Astrocyte of the cerebellum (primary cell): ENCODE measurements around the gene UGT2A1.

ENCODE experiments used
- DNase-seq: peaks from one replicate; pipeline ENCODE4 v3.0.0-alpha.2; 2011; ENCODE audit warnings: low read depth
- H3K4me3 ChIP-seq: 2 replicates; pipeline ENCODE4 v1.5.1; 2011; ENCODE audit warnings: mild to moderate bottlenecking, low read depth, low read length, moderate library complexity
- in situ Hi-C: cut with HindIII; loops from 2 replicates; pipeline ENCODE4 v1.10.0; 2017; ENCODE audit warnings: low sequenced_read_pairs
- TF ChIP-seq, protein P1 (sequence below): IDR thresholded peaks from 2 replicates; pipeline ENCODE4 v1.5.1; 2012; ENCODE audit warnings: low read length, low read depth, moderate library complexity, mild to moderate bottlenecking; ENCODE audit errors: missing control alignments

Gene UGT2A1

DNA sequence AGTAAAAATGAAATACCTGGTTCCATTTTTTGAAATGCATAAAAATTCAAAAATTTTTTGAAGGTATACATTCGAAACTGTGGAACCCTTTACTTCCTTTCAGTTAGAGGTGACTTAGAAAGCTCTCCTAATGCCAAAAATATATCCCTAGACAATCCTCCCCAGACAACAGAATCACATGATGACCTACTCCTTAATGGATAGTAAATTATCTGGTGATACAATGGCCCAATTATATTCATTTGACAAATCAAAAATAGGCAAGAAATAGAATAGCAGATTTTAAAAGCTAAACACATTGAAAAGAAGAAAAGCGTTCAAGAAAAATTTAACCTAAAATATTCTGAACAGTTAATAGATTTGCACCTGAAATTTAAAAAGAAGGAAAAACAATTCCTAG is 10.1 kb downstream of the UGT2A1 start:
- H3K4me3 ChIP-seq, result no peak overlapping the region
- no peak for DNase-seq
- in situ Hi-C loops, result no loop called here
- TF ChIP-seq, protein P1, sequence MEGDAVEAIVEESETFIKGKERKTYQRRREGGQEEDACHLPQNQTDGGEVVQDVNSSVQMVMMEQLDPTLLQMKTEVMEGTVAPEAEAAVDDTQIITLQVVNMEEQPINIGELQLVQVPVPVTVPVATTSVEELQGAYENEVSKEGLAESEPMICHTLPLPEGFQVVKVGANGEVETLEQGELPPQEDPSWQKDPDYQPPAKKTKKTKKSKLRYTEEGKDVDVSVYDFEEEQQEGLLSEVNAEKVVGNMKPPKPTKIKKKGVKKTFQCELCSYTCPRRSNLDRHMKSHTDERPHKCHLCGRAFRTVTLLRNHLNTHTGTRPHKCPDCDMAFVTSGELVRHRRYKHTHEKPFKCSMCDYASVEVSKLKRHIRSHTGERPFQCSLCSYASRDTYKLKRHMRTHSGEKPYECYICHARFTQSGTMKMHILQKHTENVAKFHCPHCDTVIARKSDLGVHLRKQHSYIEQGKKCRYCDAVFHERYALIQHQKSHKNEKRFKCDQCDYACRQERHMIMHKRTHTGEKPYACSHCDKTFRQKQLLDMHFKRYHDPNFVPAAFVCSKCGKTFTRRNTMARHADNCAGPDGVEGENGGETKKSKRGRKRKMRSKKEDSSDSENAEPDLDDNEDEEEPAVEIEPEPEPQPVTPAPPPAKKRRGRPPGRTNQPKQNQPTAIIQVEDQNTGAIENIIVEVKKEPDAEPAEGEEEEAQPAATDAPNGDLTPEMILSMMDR, result no peak

DNA sequence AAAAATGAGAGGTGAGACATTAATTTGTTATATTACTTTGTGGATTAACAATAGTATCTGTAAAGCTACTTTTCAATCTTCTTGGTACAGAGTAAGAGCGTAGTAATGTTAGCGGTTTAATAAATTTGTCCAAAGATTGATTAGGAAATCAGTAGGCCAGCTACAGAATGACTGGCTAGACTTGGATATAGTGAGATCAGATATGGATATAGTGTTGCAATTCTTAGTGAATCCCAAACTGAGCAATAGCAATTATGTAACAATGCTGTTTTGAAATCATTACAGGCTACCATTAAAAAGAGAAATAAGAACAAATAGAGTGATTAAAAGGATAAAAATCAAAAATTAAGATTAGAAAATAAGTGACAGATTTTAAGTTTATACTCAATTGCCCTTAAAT is 12.8 kb downstream of the UGT2A1 start:
- DNase-seq, result no peak

DNA sequence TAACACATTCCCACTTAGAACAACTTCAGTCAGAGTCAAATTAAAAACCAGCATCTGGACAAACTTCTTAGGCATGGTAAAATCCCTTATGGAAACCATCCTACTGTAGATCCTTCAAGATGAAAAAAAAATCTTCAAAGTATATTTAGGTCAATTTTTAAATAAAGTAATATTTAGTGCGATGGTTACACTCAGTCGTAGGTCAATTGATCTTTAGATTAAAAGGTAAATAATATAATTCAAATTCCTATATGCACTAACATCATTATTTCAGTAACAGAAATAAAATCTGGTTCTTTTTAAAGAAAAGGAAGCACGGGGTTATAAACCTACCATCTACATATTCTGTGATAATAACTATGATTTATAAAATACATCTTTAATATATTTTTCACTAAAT is 13.5 kb downstream of the UGT2A1 start, which contains the start of gene UGT2A2:
TSS of gene UGT2A2 (minus strand) at position 101 of the 400 bp plus-strand sequence. CDS start at position 99, 2 bp downstream.
- no peak for DNase-seq
- in situ Hi-C loops, result no loop called here
- TF ChIP-seq, protein P1, result no peak
- no peak within 1 kb of the TSS for H3K4me3 ChIP-seq

More for the DNA sequence above, 12.8 kb downstream of the UGT2A1 start:
- H3K4me3 ChIP-seq, result no peak overlapping the region
- in situ Hi-C loops, result no loop called here
- TF ChIP-seq, protein P1, result no peak

DNA sequence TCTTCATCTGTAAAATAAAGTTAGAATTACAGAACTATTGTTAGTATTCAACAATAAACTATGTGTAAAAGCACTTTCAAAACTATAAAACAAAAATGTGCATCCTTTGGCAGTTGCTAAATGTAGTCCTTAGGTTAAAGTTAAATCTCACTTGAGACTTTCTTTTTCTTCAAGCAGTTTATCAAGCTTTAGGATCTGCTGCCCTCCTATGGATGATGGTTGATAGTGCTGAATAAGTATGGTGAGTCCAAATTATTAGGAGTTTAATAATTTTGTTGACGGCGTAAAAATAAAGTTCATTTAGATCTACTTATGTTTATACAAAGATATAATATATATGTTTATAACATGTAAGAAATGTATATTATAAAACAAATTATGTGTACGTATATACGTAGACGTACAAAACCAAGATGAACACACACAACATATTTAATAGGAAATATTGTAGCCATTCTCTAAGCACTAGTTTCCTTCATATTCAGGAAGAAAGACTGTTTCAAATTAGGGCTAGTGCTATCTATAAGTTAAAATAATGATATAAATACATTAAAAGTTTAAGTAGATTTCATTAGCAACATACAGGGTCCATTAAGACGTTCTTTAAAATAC is 35.9 kb downstream of the UGT2A1 start:
- in situ Hi-C loops, result loop anchor here (10.0 kb wide), 1 partner anchor 292 kb away; no protein-coding TSS in a partner anchor
- H3K4me3 ChIP-seq, result no peak overlapping the region
- DNase-seq, result peak; percentile 56
- TF ChIP-seq, protein P1, result peak; percentile 56

DNA sequence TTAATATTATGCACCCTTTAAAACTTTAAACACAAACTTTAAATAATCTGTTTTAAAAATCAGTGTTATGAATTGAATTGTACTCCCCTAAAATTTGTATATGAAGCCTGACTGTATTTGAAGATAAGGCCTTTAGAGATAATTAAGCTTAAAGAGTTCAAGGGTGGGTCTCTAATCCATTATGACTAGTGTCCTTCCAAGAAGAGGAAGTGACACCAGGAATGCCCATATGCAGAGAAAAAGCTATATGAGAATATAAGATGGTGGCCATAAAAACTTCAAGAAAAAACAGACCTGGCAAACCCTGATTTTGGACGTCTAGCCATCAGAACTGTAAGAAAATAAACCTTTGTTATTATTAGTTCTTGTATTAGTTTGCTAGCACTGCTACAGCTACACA is 42.6 kb downstream of the UGT2A1 start:
- H3K4me3 ChIP-seq, result no peak overlapping the region
- TF ChIP-seq, protein P1, result no peak
- no peak for DNase-seq
- in situ Hi-C loops, result loop anchor here (10.0 kb wide), 1 partner anchor 286 kb away; no protein-coding TSS in a partner anchor

DNA sequence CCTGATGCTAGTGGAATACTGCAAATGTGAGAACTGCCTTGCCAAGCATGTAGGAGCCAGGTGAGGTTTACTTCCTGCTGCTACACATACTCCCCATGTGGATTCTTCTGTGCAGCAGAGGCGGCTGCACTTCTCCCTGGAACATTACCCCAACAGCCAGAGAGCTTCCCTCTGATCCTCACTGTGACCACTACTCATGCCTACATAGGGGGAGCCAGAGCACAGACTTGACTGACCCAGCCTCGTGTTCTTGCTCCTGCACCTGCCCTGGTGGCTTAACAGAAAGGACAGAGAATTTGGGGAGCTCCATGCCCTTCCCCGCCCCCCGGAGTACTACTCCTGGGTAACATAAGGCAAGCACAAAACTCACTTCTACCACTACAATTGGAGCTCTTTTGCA is 52.0 kb downstream of the UGT2A1 start:
- in situ Hi-C loops, result no loop called here
- no peak overlapping the region for H3K4me3 ChIP-seq
- DNase-seq, result no peak
- TF ChIP-seq, protein P1, result no peak
